ENCODE results near the gene TRMT2A.

The TRMT2A gene

DNA sequence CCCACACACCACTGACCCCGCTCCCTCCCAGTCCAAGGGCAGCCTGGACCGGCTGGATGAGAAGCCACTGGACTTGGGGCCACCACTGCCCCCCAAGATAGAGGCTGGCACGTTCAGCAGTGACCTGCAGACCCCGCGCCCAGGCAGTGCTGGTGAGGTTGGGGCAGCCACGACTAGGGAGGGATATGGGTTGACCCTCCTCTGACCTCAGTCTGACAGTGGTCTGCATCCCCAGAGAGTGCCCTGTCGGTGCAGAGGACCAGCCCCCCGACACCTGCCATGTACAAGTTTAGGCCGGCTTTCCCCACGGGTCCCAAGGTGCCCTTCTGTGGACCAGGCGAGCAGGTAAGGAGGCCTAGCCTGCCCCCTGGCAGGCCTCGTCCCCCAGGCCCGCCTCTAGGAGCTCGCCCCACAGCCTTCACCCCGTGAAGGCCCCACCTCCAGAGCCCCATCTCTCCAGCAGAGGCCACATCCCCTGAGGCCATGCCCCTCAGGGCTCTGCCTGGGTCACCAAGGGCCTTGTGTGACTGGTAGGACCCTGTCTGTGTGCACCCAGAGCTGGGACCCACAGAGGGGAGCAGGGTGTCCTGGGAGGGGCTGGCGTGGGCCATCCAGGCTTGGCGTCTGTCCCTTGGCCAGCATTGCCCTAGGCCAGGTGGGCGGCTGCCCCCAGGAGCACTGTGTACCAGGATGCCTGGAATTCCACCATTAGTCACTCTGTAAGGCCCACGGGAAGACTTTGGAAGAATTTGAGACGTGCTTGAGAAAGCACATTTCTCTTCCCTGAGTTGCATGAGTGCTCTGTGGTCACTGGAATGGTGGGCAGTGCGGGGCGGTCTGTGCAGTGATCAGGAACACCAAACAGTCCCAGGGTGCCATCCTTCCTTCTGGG lies 24.4 kb upstream of the TRMT2A start:
- peak; percentile 8 for DNase-seq (ENCODE audit: extremely low read depth, low read depth)
- no peak for TF ChIP-seq CTCF (IDR thresholded peaks at IDR 0.05; ENCODE audit: low read depth, low read length)

DNA sequence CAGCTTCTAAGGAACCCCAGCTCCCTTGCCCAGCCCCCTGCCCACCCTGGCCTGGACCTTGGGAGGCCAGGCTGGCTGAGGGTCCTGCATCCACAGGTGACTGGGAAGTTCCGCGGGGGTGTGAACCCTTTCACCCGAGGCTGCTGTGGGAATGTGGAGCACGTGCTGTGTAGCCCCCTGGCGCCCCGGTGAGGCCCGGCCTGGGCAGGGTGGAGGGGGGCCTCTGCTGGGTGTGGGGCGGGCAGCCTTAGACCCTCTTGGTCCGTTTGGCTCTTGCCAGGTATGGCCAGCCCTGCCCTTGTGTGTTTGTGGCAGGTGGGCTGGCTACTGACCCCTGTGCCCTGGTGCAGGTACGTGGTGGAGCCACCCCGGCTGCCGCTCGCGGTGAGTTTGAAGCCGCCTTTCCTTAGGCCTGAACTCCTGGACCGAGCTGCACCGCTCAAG lies 23.5 kb upstream of the TRMT2A start:
- no peak for DNase-seq (ENCODE audit: extremely low read depth, low read depth)
- no peak for TF ChIP-seq CTCF (IDR thresholded peaks at IDR 0.05; ENCODE audit: low read depth, low read length)

DNA sequence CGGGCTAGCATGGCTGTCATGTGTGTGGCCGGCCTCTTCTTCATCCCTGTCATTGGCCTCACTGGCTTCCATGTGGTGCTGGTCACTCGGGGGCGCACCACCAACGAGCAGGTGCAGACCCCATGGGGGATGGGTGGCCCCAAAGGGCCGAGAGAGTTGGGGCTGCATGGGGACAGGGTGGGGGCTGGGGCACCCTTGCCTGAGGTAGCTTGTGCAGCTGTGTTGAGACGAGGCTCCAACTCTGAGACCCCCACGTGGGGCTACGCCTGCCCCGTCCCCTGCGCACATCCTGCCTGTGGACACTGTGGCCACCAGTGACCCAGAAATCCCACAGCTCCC lies 23.1 kb upstream of the TRMT2A start:
- no peak for TF ChIP-seq CTCF (IDR thresholded peaks at IDR 0.05; ENCODE audit: low read depth, low read length)
- no peak for DNase-seq (ENCODE audit: extremely low read depth, low read depth)

DNA sequence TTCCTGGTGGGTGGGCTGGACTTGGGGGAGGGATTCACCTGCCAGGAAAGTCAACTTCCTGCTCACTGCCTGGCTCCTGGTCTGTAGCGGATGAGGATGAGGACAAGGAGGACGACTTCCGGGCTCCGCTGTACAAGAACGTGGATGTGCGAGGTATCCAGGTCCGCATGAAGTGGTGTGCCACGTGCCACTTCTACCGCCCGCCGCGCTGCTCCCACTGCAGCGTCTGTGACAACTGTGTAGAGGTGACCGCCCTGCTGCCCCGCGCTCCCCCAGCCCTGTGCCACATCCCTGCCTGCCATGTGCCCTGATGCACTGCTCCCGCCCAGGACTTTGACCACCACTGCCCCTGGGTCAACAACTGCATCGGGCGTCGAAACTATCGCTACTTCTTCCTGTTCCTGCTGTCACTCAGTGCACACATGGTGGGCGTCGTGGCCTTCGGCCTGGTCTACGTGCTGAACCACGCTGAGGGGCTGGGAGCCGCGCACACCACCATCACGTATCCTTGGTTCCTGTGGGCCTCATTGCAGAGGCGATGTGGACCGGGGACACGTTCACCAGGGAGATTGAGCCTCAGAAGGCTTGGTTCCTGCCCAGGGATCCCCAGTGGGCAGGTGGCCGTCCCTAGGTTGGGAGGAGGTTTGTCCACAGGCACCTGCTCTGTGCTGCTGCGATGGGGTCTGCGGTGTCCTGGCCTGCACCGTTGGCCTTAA lies 22.5 kb upstream of the TRMT2A start:
- DNase-seq (ENCODE audit: extremely low read depth, low read depth), result no peak
- TF ChIP-seq CTCF (IDR thresholded peaks at IDR 0.05; ENCODE audit: low read depth, low read length), result no peak

- no peak for TF ChIP-seq CTCF (IDR thresholded peaks at IDR 0.05; ENCODE audit: low read depth, low read length)
- DNase-seq (ENCODE audit: extremely low read depth, low read depth), result no peak
Measured at GRCh38 chr22:20138868-20139267, 21.8 kb upstream of the TRMT2A start.

- no peak for DNase-seq (ENCODE audit: extremely low read depth, low read depth)
Measured at GRCh38 chr22:20138417-20138738, 21.4 kb upstream of the TRMT2A start.

More at GRCh38 chr22:20138417-20138738, 21.4 kb upstream of the TRMT2A start:
- no peak for TF ChIP-seq CTCF (IDR thresholded peaks at IDR 0.05; ENCODE audit: low read depth, low read length)
